22Rv1 (cell line): ENCODE measurements around the gene UCKL1.
A peak's percentile ranks its signal among the peaks of the same experiment; 100 is the strongest.

ENCODE experiments used
- H3K27ac ChIP-seq: fragments of 450-650 bp; 2 replicates; pipeline ENCODE4 v1.5.1; 2017
- ZFX ChIP-seq: fragments of 450-650 bp; IDR thresholded peaks from 2 replicates; pipeline ENCODE4 v1.6.1; 2017; ENCODE audit warnings: antibody characterized with exemption, borderline replicate concordance
- TF ChIP-seq, protein P1 (sequence below): fragments of 450-650 bp; IDR thresholded peaks from 2 replicates; pipeline ENCODE4 v1.5.1; 2017; ENCODE audit warnings: mild to moderate bottlenecking

Gene UCKL1

GRCh38 chr20:63892402-63892801 is 63.8 kb downstream of the UCKL1 start:
- no peak for TF ChIP-seq ZFX
- TF ChIP-seq, protein P1, sequence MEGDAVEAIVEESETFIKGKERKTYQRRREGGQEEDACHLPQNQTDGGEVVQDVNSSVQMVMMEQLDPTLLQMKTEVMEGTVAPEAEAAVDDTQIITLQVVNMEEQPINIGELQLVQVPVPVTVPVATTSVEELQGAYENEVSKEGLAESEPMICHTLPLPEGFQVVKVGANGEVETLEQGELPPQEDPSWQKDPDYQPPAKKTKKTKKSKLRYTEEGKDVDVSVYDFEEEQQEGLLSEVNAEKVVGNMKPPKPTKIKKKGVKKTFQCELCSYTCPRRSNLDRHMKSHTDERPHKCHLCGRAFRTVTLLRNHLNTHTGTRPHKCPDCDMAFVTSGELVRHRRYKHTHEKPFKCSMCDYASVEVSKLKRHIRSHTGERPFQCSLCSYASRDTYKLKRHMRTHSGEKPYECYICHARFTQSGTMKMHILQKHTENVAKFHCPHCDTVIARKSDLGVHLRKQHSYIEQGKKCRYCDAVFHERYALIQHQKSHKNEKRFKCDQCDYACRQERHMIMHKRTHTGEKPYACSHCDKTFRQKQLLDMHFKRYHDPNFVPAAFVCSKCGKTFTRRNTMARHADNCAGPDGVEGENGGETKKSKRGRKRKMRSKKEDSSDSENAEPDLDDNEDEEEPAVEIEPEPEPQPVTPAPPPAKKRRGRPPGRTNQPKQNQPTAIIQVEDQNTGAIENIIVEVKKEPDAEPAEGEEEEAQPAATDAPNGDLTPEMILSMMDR = no peak
- peak overlapping the region; percentile 83; the same call in 1 of the 2 replicates for H3K27ac ChIP-seq

DNA sequence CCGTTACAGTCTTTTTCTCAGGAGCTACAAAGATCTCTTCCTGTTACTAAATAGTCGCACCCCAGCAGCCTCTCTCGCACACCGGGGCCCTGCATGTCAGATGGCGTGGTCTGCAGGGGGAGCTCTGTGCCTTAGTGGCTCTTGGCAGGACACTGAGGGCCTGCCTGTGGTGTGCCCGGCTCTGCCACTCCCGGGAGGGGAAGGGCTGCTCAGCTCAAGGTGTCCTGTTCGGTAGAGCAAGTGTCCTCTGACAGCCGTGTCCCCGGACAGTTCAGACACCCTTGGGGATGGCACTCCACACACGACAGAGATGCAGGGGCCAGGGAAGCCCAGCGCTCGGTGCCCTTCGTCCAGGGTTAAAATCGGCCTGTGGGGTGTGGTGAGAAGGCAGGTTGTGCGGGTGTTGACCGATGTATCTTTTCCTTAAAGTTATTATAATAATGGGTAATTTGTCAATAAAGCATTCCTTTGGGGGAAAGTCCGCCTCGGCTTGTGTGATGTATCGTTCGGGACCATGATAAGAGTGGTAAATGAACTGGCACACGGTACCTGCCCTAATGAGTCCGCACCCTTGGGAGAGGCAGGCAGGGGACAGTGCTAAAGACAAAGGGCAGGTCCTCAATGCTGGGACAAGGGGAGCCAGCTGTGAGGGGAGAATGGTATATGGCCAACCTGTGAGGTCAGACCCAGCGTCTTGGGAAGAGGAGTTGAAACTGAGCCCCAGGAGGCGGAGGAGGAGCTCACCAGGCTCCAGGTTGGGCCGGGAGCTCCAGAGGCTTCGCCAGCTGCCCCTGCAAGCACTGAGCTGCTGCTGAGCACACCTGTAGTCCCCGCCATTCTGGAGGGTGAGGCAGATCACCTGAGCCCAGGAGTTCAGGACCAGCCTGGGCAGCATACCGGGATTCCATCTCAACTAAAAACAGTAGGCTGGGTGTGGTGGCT is 64.9 kb downstream of the UCKL1 start:
- TF ChIP-seq ZFX = no peak
- TF ChIP-seq, protein P1 = no peak

GRCh38 chr20:63890616-63891015 is 65.6 kb downstream of the UCKL1 start:
- H3K27ac ChIP-seq = no peak overlapping the region
- TF ChIP-seq, protein P1 = no peak
- TF ChIP-seq ZFX = no peak

More for the DNA sequence above, 64.9 kb downstream of the UCKL1 start:
- H3K27ac ChIP-seq = no peak overlapping the region

- TF ChIP-seq ZFX = no peak
- TF ChIP-seq, protein P1 = no peak
- H3K27ac ChIP-seq = no peak overlapping the region
Measured at GRCh38 chr20:63890201-63890576, 66.0 kb downstream of the UCKL1 start.
